GM13977 (cell line): ENCODE results near the gene KIAA1191.

ENCODE experiments used
- DNase-seq: peaks from one replicate; pipeline ENCODE4 v3.0.0; 2012; ENCODE audit warnings: low spot score
- in situ Hi-C: fragments of 300-500 bp; cut with MboI; formaldehyde crosslinking; loops from one replicate; pipeline ENCODE4 v1.12.0; 2022; ENCODE audit warnings: low sequenced_read_pairs, low pct_unique_long_range_greater_than_20kb, mixed read lengths, inconsistent platforms; ENCODE audit not compliant: unreplicated experiment
- TF ChIP-seq, protein P1 (sequence below): IDR thresholded peaks from 2 replicates; pipeline ENCODE4 v1.5.1; 2012; ENCODE audit warnings: mild to moderate bottlenecking, control low read depth; ENCODE audit not compliant: insufficient read depth; ENCODE audit errors: extremely low read depth, missing control alignments

The KIAA1191 gene

DNA sequence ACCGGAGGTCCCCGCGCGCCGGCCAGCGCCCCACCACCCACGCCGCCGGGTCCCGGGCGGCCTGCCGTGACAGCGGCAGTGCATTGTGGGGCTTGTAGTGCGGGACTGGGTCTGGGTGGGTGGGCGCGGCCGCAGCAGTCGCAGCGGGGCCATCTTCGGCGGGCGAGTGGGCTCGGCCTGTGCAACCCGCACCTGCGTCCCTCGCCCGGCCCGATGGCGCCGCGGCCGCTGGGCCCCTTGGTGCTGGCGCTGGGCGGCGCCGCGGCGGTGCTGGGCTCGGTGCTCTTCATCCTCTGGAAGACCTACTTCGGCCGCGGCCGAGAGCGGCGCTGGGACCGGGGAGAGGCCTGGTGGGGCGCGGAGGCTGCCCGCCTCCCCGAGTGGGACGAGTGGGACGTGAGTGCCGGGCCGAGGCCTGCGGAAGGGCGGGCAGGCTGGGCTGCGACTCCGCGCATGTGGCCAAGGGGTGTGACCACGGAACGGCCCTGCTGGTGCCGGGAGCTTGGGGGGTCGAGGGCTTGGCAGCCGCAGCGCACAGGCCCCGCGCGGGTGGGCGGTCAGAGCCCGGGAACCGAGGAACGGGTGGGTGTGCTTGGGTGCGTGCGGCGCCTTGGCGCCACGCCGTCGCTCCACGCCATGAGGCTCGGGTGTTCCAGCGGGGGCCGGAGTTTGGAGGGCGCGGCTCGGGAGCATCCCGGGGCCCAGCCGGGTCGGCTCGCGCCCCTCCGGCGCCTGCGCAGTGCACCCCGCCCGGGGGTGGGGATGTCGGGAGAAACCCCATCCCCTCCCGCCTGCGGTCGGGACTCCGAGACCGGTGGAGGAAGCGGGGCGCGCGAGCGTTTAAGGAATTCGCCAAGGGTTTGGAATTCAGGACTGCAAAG lies 4.0 kb upstream of the KIAA1191 start, which contains the start of gene ARL10:
Gene ARL10 (plus strand): TSS at position 137 of the 881 bp plus-strand sequence. CDS start 77 bp downstream, at position 214.
- TF ChIP-seq, protein P1, sequence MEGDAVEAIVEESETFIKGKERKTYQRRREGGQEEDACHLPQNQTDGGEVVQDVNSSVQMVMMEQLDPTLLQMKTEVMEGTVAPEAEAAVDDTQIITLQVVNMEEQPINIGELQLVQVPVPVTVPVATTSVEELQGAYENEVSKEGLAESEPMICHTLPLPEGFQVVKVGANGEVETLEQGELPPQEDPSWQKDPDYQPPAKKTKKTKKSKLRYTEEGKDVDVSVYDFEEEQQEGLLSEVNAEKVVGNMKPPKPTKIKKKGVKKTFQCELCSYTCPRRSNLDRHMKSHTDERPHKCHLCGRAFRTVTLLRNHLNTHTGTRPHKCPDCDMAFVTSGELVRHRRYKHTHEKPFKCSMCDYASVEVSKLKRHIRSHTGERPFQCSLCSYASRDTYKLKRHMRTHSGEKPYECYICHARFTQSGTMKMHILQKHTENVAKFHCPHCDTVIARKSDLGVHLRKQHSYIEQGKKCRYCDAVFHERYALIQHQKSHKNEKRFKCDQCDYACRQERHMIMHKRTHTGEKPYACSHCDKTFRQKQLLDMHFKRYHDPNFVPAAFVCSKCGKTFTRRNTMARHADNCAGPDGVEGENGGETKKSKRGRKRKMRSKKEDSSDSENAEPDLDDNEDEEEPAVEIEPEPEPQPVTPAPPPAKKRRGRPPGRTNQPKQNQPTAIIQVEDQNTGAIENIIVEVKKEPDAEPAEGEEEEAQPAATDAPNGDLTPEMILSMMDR: no peak
- in situ Hi-C loops: no loop called here
- DNase-seq: peak; percentile 85

DNA sequence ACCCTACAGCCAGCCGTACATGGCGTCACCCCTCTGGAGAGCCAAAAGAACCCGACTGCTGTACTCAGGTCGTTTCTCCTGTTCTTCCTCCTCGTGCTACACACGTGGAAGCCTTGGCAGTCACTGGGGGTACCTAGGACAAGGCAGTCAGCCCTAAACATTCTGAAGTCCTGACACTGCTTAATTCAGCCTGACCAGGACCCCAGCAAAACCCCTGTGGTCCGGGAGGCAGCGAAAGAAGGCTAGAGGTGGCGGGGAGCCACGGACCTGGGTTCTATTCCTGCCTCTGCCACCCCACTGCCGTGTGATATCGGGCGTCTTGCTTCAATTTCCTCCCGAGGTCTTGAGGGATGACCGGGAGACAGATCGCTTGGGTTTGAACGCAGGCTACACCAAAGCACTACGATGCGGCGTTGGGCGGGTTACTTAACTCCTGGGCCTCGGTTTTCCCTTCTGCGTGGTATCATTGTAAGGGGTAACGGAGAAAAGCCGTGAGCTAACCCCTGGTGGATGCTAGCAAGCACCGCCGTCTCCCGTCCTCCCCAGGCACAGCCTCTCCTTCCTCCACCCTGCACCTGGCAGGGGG lies 3.3 kb upstream of the KIAA1191 start:
- in situ Hi-C loops: no loop called here

DNA sequence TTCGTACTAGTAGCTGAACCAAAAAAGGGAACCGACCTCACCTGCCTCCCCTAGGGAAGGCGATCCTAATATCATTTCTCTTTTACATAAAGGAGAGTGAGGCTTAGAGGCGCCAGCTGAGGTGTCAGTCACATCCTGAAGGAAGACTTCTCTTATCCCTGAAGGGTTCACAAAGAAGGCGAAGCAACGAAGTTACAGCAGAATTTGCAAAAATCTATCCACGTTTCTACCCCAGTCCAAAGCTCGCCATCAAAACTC lies 598 bp upstream of the KIAA1191 start:
- in situ Hi-C loops: no loop called here
- TF ChIP-seq, protein P1: no peak
- DNase-seq: no peak

More for the DNA sequence above, 3.3 kb upstream of the KIAA1191 start:
- TF ChIP-seq, protein P1: no peak
- DNase-seq: no peak

DNA sequence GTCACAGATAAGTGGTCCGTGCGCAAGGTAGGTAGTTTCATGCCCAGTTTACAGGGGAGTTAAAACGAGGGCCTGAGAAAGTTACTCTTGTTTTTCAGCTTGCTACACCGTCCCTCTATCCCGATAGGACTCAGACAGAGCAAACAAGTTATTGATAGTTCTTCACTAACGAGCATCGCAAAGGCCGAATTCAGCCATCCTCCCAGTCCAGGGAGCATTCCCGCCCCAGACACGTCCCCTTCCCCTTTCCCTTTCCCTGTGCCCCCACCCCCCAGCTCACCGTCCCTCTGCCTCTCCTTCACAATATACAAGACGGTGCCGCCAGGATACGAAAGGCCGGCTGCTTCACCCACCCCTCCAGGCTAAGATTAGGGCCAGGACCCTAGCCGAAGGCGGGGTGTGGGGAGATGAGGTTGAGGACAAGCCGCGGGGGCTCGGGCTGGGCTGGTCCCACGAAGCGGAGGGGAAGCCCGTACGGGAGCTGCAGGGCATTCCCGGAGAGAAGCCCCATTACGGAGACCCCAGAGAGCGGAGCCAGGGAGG lies 599 bp downstream of the KIAA1191 start:
- TF ChIP-seq, protein P1: no peak

DNA sequence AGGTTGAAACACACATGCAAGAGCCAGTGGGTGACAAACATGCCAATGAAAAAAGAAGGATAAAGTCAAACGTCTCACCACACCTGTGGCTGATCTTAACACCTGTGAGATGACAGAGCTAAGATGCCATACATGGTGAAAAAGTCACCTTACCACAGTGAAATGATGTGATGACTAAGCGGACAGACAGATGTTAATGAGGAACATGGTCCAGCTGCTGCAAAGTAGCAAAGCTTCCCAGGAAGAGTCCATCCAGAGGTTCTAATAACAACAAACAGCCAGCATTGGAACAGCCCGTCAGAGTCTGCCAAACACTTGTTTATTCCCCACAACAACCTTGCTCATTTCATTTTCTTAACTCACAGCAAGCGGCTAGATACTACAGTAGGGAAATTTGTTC lies 1.9 kb downstream of the KIAA1191 start:
- in situ Hi-C loops: no loop called here
- DNase-seq: no peak
- TF ChIP-seq, protein P1: no peak

More for the DNA sequence above, 599 bp downstream of the KIAA1191 start:
- in situ Hi-C loops: no loop called here
- DNase-seq: no peak

DNA sequence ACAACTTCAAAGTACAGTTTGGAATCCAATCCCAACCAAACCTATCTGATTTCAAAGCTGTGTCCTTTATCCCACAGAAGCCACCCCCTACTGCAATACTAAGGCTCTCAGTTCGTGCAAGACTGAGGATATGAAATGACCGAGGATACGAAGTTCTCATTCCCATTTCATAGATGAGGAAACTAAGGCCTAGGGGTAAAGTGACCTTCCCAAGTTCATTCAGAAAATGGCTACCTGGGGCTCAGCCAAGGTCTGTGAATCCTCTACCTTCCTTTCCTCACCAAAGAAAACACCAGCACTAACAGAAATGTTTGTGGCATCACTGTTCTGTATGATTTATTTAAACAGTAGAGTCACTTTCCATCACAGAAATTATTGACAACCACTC lies 5.4 kb downstream of the KIAA1191 start:
- TF ChIP-seq, protein P1: no peak
- in situ Hi-C loops: no loop called here
- DNase-seq: no peak
